H1 (cell line): ENCODE measurements around the gene KIAA1614. TPM values are rescaled to one million over a fixed set of nuclear protein-coding genes. Genes with fewer than 3 reads are reported as not detected.

ENCODE experiments used
- CEBPB ChIP-seq: IDR thresholded peaks from 2 replicates; pipeline ENCODE4 v1.6.1; 2012; ENCODE audit warnings: low read depth, low read length
- RAD21 ChIP-seq, 2 experiments: IDR thresholded peaks in 1 of 2; conservative IDR thresholded peaks in 1 of 2; 2 replicates each; pipeline ENCODE4 v1.6.1; 2011; ENCODE audit warnings: low read depth in 2 of 2, low read length in 2 of 2, improper control_type of control experiment in 1 of 2, inconsistent platforms in 1 of 2, mild to moderate bottlenecking in 1 of 2, moderate library complexity in 1 of 2
- polyA plus RNA-seq, 7 experiments: library from polyadenylated mRNA; depleted of rRNA in 3 of 7; stranded (reverse) in 5 of 7; unstranded in 2 of 7; fragments of >200 nt in 5 of 7; fragments of 200-250 nt in 2 of 7; gene quantifications; 1 replicate in 5 of 7; 2 replicates in 1 of 7; 4 replicates in 1 of 7; pipeline versions ENCODE4 v1.2.1 to v1.2.3, GENCODE V29; 2011 to 2013; ENCODE audit warnings: missing spikeins in 2 of 7, mixed read lengths in 2 of 7
- total RNA-seq: library from RNA; stranded (reverse); fragmentation: NEBNext Ultra II Directional; extraction: Animal tissue kit (Norgen Biotek cat#: 25700); gene quantifications from 2 replicates; pipeline ENCODE4 v1.2.1, GENCODE V29; 2021

Gene KIAA1614
- total and polyA plus RNA-seq, 2 of the 8 experiments (the other 6 are each of a cell fraction or from before 2014, with no cell fraction given): 1.3 to 3.1 TPM

DNA sequence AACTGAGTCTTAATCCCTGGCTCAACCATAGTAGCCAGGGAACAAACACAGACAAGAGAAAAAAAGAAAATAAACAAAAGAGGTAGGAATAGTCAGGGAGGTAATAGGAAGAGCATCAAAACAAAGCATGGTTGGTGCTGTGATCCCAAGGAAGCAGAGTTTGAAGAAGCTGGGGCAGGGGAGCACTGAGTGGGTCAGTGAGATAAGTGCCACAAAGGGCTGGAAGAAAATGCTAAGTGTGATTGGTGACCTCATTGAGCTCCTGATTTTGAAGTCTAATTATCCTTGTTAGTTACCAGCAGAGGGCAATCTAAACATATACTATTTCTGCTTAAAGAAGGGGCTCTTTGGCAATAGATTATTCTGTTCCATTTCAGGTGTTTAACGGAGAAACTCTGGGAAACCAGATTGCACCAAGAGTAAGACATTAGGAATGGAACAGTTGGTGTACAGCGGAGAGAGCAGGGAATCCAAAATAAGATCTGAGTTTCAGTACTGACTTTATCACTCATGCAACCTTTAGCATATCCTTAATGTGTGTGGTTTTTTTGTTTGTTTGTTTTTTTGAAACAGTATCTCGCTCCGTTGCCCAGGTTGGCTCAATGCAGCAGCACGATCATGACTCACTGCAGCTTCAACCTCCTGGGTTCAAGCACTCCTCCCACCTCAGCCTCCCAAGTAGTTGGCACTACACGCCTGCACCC, 30.7 kb upstream of the KIAA1614 start (continued):
- TF ChIP-seq RAD21 (IDR thresholded peaks at IDR 0.05 in 1 of 2, conservative IDR thresholded peaks at IDR 0.05 in 1 of 2; ENCODE audit: low read depth in 2 of 2, low read length in 2 of 2): peak; percentile 71 to 79
- TF ChIP-seq CEBPB: peak; percentile 72
